ENCODE data around the gene SPNS3.
A peak's percentile ranks its signal among the peaks of the same experiment; 100 is the strongest.

Gene SPNS3

DNA sequence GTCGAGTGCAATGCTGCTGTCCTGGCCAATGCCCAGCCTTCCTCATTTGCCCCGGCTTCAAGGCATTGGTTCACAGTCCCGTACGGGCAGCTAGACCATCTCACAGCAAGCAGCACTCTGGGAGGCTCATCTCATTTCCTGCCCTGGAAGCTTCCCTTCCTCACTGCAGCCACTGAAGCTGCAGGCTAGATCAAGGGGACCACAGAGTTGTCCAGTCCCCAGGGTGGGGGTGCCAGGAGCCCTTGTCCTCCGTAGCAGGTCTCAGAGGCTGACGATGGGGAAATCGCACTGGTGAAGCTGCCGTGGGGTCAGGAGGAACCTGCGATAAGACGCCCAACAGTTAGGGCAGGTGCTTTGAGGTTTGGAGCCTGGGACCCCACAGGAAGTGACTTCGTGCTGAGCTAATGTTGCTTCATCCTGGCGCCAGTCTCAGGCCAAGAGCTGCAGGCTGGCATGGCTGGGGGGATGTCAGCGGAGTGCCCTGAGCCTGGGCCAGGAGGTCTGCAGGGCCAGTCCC is at the start of gene SPNS3:
Gene SPNS3, plus strand, starts transcription at position 426 of the 517 bp plus-strand sequence. Its CDS starts 28 bp downstream, at position 454.
- no peak for DNase-seq (ENCODE audit: low read depth)

DNA sequence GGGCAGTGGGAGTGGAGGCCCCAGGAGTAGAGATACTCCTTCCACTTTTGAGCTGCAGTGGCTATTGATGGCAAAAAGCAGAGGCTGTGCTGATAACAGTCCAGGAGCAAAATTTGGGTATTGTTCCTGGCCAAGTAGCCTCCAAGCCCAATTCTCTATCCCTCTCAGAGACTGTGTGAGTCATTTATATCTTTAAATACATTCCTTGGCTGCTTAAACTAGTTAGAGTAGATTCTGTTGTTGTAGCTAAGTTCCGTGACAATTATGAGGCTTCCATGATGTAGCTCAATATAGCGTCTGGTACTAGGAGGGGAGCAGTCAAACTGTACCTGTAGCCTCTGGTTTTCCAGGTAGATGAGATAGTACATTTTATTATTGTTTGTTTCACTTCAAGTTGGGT is 47.3 kb upstream of the SPNS3 start:
- no peak for DNase-seq (ENCODE audit: low read depth)

DNA sequence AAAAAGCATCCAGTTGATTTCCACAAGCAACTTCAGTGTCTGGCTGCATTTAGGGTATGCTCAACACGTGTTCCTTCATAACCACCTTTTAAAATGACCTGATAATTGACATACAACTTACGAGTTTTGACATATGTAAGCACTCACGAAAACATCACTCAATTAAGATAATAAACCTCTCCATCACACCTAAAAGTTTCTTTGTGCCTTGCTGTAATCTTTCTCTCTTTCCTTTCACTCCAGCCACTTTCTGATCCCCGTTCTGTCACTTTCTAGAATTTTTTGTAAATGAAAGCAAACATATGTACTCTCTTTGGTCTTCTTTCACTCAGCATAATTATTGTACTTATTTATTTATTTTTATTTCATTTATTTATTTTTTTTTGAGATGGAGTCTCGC is 46.6 kb upstream of the SPNS3 start:
- no peak for DNase-seq (ENCODE audit: low read depth)

DNA sequence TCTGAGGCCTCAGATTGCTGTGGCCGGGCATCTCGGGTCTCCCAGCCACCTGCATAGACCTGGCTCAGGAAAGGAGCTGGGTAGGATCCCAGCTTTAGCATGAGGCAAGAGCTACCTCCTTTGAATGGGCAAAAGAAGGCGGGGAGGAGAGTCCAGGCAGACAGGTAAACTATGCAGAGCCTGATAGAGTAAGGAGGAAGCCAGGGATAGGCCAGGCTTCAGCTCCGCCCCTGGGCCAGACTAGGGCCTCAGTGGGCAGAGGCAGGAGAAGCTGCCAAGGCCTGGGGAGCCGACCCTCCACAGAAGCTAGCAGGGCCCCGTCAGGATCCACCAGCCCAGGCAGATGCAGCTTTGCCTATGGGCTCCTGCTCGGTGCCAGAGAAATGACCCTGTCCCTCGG is 44.7 kb upstream of the SPNS3 start:
- no peak for DNase-seq (ENCODE audit: low read depth)

GRCh38 chr17:4393806-4394205 is 39.9 kb upstream of the SPNS3 start:
- DNase-seq (ENCODE audit: low read depth), result no peak

DNA sequence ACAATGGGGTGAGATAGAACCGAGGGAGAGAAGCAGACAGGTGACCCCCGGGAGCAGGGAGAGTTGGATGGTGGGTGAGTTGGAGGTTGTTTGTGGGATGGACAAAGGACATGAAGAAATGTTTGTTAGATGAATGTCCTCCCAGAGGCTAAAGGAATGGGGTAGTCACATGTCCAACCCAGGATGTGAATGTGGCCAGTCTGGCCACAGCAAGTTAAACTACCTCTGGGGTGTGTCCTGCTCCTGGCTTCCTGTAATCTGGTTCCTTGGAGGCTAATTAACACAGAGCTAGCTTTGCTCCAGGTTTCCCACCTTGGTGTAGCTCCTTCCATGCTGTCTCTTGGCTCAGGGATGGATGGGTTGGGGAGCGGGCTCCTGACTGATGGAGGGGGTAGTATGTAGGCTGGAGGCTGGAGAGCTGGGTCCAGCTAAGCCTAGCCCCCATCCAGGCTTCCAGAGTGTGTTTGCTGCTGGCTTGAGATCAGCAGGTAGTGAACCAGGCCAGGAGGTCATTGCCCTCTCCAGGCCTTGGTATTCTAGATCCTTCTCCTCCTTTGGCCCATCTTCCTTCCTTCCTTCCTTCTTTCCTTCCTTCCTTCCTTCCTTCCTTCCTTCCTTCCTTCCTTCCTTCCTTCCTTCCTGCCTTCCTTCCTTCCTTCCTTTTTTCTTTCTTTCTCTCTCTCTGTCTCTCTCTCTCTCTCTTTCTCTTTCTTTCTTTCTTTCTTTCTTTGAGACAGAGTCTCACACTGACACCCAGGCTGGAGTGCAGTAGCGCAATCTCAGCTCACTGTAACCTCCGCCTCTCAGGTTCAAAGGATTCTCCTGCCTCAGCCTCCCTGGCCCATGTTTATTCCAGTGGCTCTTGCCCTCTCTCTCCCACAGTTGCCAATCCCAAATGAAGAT is 39.3 kb upstream of the SPNS3 start:
- peak; percentile 16 for DNase-seq (ENCODE audit: low read depth)

GRCh38 chr17:4395111-4395478 is 38.6 kb upstream of the SPNS3 start:
- no peak for DNase-seq (ENCODE audit: low read depth)

- no peak for DNase-seq (ENCODE audit: low read depth)
Measured at GRCh38 chr17:4397840-4398239, 35.9 kb upstream of the SPNS3 start.

GRCh38 chr17:4405038-4405669 is 28.6 kb upstream of the SPNS3 start:
- DNase-seq (ENCODE audit: low read depth), result no peak

DNA sequence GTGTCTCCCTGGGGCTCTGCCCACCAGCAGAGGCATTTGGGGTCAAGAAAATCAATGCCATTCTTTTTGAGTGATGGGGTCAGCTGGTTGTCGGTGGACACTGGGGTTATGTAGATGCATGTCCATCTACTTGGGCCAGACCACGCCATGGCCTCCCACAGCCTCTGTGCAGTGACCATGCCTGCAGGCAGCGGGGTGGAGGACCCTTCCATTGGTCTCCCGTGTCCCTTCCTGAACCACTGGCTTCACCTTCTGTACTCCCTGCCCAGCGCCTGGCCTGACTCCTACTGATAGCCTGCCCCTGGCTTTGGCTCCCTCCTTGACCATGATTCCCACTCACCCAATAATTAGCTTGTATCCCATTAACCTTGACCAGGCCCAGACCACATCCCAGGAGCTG is 28.0 kb upstream of the SPNS3 start:
- no peak for DNase-seq (ENCODE audit: low read depth)

DNA sequence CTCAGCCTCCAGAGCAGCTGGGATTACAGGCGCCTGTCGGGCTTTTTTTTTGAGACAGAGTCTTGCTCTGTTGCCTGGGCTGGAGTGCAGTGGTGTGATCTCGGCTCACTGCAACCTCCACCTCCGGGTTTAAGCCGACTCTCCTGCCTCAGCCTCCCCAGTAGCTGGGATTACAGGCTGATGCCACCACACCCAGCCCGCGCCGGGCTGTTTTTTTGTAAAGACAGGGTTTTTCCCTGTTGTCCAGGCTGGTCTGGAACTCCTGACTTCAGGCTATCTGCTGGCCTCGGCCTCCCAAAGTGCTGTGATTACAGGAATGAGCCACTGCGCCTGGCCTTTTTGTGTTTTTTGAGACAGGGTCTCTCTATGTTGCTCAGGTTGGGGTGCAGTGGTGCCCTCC is 27.4 kb upstream of the SPNS3 start:
- DNase-seq (ENCODE audit: low read depth), result no peak

GRCh38 chr17:4407216-4407615 is 26.5 kb upstream of the SPNS3 start:
- no peak for DNase-seq (ENCODE audit: low read depth)

DNA sequence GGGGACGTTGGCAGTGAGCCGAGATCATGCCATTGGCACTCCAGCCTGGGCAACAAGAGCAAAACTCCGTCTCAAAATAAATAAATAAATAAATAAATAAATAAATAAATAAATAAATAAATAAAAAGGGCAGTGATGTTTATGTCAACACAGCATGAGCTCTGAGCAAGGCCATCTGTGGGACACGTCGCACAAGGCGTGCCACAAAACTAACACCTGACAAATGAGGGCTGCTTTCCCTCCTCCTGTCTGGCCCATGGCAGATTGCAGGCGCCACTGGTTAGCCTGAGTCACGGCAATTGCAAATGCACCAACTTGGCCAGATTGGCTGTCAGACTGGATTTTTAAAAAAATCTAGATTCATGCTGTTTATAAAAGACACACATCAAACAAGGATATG is 25.9 kb upstream of the SPNS3 start:
- no peak for DNase-seq (ENCODE audit: low read depth)

DNA sequence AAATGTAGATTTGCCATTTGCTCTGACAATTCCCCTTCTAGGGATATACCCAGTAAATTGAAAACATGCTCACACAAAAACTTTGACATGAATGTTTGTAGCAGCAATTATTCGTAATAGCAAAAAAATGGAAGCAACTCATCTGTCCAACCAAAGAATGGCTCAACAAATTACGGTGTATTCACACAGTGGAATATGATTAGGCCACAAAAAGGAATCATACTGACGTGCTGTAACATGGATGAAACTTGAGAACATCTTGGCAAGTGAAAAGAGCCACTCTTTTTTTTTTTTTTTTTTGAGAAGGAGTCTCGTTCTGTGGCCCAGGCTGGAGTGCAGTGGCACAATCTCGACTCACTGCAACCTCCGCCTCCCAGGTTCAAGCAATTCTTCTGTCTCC is 24.1 kb upstream of the SPNS3 start:
- peak; percentile 54 for DNase-seq (ENCODE audit: low read depth)

DNA sequence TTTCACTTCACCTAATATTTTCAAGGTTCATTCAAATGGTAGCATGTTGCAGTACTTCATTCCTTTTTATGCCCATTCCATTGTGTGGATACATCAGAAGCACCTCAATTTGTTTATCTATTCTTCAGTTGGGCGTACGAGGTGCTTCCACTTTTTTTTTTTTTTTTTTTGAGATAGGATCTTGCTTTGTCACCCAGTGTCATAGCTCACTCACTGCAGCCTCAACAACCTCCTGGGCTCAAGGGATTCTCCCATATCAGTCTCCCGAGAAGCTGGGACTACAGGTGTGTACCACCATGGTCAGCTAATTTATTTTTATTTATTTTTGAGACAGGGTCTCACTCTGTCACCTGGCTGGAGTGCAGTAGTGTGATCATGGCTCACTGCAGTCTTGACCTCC is 22.5 kb upstream of the SPNS3 start:
- no peak for DNase-seq (ENCODE audit: low read depth)

- DNase-seq (ENCODE audit: low read depth), result peak; percentile 84
Measured at GRCh38 chr17:4412933-4413831, 20.6 kb upstream of the SPNS3 start.

GRCh38 chr17:4417129-4417667 is 16.5 kb upstream of the SPNS3 start:
- DNase-seq (ENCODE audit: low read depth), result no peak

DNA sequence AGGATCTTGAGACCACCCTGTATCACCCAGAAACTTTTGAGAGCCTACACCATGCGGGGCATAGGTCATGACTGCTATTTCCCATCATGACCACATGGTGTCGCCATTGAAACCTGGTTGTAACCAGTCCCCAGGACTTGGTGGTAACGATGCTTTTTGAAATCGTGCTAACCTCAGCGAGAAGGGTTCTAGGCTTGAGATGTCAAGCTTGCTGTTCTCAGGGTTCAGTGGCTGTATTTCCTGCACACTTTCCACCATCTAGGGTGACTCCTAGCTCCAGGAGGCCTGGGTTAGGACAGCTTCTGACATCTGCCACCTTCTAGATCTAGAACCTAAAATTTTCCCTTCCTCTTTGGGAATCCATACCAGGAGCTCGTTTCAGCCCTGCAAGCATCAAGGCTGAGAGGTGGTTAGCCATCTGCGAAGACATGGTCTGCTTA is 13.0 kb upstream of the SPNS3 start:
- DNase-seq (ENCODE audit: low read depth), result peak; percentile 69

DNA sequence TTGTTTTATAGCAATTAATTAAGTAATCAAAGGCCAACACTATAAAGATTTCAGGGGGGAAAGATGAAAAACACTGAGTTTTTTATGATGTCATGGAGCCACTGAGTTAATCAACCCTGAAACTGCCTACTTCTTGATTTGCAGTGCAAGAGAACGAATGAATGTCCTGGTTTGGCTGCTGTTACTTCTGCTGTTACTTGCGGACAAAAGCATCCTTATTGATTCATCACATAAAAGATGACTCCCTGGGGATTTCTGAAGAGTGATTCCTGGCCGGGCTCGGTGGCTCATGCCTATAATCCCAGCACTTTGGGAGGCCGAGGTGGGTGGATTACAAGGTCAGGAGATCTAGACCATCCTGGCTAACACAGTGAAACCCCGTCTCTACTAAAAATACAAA is 10.9 kb upstream of the SPNS3 start:
- no peak for DNase-seq (ENCODE audit: low read depth)

DNA sequence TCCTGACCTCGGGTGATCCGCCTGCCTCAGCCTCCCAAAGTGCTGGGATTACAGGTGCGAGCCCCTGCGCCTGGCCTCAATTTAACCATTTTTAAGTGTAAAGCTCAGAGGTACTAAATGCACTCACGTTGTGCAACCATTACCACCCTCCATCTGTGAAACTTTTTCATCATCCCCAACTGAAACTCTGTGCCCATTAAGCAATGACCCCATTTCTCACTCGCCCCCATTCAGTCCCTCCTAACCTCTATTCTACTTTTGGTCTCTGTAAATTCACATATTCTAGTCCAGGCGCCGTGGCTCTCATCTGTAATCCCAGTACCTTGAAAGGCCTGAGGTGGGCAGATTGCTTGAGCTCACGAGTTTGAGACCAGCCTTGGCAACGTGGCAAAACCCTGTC is 8.3 kb upstream of the SPNS3 start:
- DNase-seq (ENCODE audit: low read depth), result no peak

DNA sequence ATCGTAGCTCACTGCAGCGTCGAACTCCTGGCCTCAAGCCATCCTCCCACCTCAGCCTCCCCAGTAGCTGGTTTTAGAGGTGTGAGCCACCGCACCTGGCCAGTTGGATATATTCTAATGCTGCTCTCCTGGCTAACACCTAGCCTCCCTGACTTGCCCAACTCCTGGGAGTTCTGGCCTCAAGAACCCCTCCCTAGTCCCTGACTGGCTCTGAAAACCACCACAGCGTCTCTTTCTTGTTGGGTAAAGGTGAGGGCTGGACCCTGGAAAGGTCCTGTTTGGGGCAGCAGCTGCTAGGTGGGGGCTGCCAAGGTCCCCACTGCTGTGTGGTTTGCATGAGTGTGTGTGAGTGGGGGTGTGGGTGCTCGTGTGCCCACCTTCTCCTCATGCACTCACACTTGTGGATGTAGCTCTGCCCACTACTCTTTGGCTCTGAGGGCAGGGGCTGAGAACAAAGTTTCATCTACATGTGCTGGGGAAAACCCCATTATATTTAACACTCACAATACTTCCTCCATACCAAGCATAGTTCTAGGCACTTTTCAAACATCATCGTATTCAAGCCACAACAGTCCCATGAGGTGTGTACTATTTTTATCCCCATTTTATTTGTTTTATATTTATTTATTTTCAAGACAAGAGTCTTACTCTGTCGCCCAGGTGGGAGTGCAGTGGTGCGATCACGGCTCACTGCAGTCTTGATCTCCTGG is 7.1 kb upstream of the SPNS3 start:
- DNase-seq (ENCODE audit: low read depth), result no peak

All from iris pigment epithelial cell (primary cell).